Measurements from ENCODE around the gene MYCT1. TPM values are rescaled to one million over a fixed set of nuclear protein-coding genes. Genes with fewer than 3 reads are reported as not detected.
"Not testable (repeated sequence)": the region's sequence is repeated elsewhere in the genome, so short reads cannot be mapped to it uniquely, and the experiment has no call there.

Gene MYCT1
- total RNA-seq, 8 experiments from 2014 or later, result 0.09 to 0.28 TPM; not detected in 6

DNA sequence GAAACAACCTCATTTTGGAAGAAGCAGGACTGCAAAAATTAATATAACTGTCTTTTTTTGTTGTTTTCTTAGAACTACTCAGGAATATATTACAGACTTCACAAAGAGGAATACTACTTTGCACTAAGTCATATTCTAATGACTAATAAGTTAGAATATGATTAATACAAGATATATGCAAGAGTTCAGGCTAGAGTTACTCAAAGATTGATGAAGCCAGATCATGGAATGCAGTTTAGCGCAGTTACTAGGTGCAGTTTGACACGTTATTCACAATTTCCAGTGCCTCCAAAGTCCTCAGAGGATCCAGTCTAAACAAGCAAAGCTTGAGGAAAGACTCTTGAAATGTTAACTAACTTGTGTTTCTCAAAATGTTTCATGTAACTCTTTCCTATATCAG lies 1.2 kb upstream of the MYCT1 start:
- H3K4me1 ChIP-seq (replicated peaks in 1 of 2), result peaks cover 0 to 6% of the 10 kb centered on the region in 2 donors
- 26 to 100% (median 89%) methylated on average over 1 to 2 of the region's 2 CpGs for WGBS, 10 experiments
- in situ Hi-C loops (cut with MboI; ENCODE audit: low pct_unique_long_range_greater_than_20kb in 2 of 9, low sequenced_read_pairs in 9 of 9, unreplicated experiment in 9 of 9), result no loop called here
- H3K4me3 ChIP-seq, result no peak overlapping the region
- H3K27ac ChIP-seq, result no peak overlapping the region
- ATAC-seq (replicated peaks in 6 of 8), result no peak

DNA sequence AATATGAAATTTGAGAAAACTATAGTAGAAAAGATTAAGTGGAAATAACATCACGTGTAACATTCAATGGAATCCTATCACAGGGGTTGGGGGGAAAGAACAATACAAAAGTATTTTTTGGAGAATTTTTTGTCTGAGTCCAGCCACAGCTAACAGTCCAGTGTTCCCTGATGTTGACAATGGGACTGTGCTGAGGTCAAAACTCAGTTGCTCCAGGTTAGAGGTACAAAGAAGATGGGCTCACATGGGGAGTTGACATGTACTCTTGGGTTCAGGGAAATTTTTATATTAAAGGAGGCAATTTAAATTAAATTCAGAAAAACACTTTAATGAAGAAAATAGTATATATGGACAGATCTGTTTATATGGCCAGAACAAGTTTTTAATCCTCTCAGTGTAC lies 995 bp downstream of the MYCT1 start:
- 33 to 100% (median 83%) methylated on average over 1 of the region's 1 CpG for WGBS, 10 experiments
- in situ Hi-C loops (cut with MboI; ENCODE audit: low pct_unique_long_range_greater_than_20kb in 2 of 9, low sequenced_read_pairs in 9 of 9, unreplicated experiment in 9 of 9), result no loop called here
- no peak overlapping the region for H3K4me3 ChIP-seq
- no peak overlapping the region for H3K27ac ChIP-seq
- no peak for ATAC-seq (replicated peaks in 6 of 8)
- peaks cover 0 to 7% of the 10 kb centered on the region in 2 donors for H3K4me1 ChIP-seq (replicated peaks in 1 of 2)

DNA sequence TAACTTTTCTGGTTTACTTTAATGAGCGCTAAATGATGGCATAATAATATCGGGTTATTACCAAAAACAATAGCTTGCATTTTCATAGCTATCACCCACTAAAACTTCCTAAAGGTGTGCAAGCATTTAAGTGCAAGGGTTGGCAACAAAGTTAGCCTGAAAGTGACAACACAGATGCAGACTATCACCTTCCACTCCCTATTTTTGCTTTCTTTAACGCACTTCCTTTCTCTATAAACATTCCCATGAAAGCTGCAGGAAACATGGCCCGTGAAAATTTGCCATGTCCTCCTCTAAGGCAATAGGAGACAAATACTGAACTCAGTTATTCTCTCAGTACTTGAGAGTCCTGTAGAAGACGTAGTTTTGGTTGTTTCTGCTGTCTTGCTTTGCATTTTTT lies 2.7 kb downstream of the MYCT1 start:
- peaks cover 0 to 7% of the 10 kb centered on the region in 2 donors for H3K4me1 ChIP-seq (replicated peaks in 1 of 2)
- no peak overlapping the region for H3K4me3 ChIP-seq
- 10 to 100% (median 86%) methylated on average over 2 to 5 of the region's 5 CpGs; no CpG with 5 or more reads in 1 of the 10 experiments for WGBS, 10 experiments
- in situ Hi-C loops (cut with MboI; ENCODE audit: low pct_unique_long_range_greater_than_20kb in 2 of 9, low sequenced_read_pairs in 9 of 9, unreplicated experiment in 9 of 9), result no loop called here
- H3K27ac ChIP-seq, result no peak overlapping the region
- no peak for ATAC-seq (replicated peaks in 6 of 8)

DNA sequence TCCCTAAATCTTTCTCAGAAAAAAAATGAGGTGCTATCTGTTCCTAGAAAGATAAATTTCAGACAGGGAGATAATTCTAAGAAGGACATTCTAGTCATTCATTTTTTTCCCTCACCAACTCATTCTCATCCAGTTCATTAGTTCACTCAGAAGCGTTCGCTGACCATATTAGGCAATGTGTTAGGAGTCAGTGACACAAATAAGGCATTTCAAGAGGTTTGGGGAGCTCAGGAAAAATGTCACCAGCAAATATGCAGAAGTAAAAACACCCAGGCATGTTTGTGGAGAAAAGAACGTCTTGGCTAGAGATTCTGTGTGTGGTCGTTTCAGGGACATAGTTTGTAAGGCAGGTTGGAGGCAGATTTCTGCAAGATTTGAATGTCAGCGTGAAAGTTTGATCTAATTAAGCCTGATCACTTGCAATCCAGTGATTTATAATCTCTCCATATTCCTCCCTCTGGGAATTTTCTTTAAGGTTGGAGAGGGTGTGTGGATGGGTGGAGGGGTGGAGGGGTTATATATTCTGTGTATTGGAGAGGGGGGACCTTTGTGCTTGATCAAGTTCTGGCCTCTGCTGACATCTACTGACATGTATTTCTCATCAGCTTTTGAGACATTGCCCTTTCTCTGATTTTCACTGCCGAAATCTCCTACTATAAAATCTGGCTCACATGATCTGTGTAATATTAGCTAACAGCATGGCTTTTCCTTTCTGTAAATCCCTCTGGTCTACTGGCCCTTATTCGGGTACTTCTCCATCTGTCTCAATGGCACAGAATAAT lies 3.6 kb downstream of the MYCT1 start:
- no peak overlapping the region for H3K27ac ChIP-seq
- peaks cover 0 to 7% of the 10 kb centered on the region in 2 donors for H3K4me1 ChIP-seq (replicated peaks in 1 of 2)
- ATAC-seq (replicated peaks in 6 of 8), result peak in 3 of 8 experiments; percentile 12 to 61 (median 56)
- in situ Hi-C loops (cut with MboI; ENCODE audit: low pct_unique_long_range_greater_than_20kb in 2 of 9, low sequenced_read_pairs in 9 of 9, unreplicated experiment in 9 of 9), result no loop called here
- WGBS, 10 experiments, result 20 to 100% (median 62%) methylated on average over 2 to 7 of the region's 7 CpGs; no CpG with 5 or more reads in 1 of the 10 experiments
- no peak overlapping the region for H3K4me3 ChIP-seq

DNA sequence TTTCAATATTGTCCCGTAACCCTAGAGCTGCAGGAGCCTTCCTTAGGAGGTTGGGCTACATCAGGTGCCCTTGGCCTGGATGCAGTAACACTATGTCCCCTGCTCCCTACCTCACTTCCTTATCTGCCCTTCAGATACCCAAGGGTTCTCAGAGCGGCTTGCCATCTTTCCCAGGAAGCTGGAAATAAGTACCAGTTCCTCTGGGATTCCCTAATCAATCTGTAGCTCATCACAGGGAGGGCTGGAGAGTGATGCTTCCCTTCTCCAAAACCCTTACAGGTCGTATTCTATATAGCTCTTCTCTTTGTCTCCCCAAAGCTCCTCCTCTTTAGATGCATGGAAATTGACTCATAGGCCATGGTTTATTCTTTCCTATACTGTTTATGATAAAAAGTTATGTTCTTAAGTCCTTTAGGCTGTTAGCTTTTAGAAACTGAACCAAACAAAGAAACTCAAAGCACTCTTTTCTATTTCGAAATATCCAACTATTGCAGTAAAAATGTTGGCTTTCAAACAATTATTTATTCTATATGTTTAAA lies 4.2 kb downstream of the MYCT1 start:
- Histone ChIP-seq H3K4me3 (no peak overlapping the region), H3K4me1 (replicated peaks in 1 of 2) (peaks cover 0 to 7% of the 10 kb centered on the region in 2 donors), H3K27ac (no peak overlapping the region)
- ATAC-seq (replicated peaks in 6 of 8), result no peak
- in situ Hi-C loops (cut with MboI; ENCODE audit: low pct_unique_long_range_greater_than_20kb in 2 of 9, low sequenced_read_pairs in 9 of 9, unreplicated experiment in 9 of 9), result no loop called here
- WGBS, 10 experiments, result 0 to 100% (median 68%) methylated on average over 1 to 3 of the region's 4 CpGs; no CpG with 5 or more reads in 2 of the 10 experiments

DNA sequence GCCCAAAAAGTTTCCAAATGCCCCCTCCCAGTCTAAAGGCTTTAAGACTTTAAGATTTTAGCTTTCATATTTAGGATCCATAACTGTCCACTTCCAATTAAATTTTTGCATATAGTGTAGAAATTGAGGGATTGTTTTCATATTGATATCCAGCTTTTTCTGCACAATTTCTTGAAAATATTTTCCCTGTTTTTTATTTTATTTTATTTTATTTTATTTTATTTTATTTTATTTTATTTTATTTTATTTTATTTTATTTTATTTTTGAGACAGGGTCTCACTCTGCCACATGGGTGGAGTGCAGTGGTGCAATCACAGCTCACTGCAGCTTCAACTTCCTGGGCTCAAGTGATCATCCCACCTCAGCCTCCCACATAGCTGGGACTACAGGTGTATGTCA lies 6.1 kb downstream of the MYCT1 start:
- H3K4me3 ChIP-seq; ATAC-seq (replicated peaks in 6 of 8); H3K4me1 ChIP-seq (replicated peaks in 1 of 2); H3K27ac ChIP-seq; in situ Hi-C loops (cut with MboI; ENCODE audit: low pct_unique_long_range_greater_than_20kb in 2 of 9, low sequenced_read_pairs in 9 of 9, unreplicated experiment in 9 of 9): not testable (repeated sequence)

DNA sequence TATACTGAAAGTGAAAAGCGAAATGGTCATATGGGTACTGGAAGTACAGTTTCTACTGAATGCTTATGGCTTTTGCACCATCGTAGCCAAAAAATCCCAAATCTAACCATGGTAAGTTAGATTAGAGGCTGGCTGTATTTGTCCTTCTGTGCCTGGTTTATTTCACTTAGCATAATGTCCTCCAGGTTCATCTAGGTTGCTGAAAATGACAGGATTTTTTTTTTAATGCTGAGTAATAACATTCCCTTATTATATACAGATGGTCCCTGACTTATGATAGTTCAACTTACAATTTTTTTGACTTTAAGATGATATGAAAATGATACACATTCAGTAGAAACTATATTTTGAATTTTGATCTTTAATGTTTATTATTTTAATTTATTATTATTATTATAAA lies 7.6 kb downstream of the MYCT1 start:
- Histone ChIP-seq H3K27ac (no peak overlapping the region), H3K4me1 (replicated peaks in 1 of 2) (peaks cover 0 to 7% of the 10 kb centered on the region in 2 donors), H3K4me3 (no peak overlapping the region)
- ATAC-seq (replicated peaks in 6 of 8), result no peak
- in situ Hi-C loops (cut with MboI; ENCODE audit: low pct_unique_long_range_greater_than_20kb in 2 of 9, low sequenced_read_pairs in 9 of 9, unreplicated experiment in 9 of 9), result no loop called here
- 0 to 100% (median 90%) methylated on average over 1 to 2 of the region's 2 CpGs; no CpG with 5 or more reads in 1 of the 10 experiments for whole genome bisulfite sequencing, 10 experiments

DNA sequence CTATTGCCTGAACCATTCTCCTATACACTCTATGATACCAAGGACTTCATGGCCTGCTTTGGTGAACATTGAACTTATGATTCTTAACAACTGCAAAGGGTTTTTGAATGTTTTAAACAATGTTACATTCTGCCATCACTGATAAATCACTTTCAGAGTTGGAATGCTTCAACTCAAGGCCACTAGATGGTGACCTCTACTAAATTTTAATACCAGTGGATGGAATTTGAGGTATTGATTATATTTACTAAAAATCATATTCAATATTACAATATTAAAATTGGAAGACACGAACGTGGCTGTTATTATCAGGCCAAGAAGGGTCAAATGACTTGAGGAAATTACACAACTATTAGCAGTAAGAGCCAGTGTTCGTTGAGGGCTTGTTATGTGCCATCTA lies 18.6 kb downstream of the MYCT1 start:
- 7 to 80% (median 63%) methylated on average over 1 to 3 of the region's 3 CpGs; no CpG with 5 or more reads in 2 of the 10 experiments for WGBS, 10 experiments
- Histone ChIP-seq H3K4me1 (replicated peaks in 1 of 2) (no peaks in the 10 kb centered on the region), H3K4me3 (no peak overlapping the region), H3K27ac (no peak overlapping the region)
- ATAC-seq (replicated peaks in 6 of 8), result no peak
- in situ Hi-C loops (cut with MboI; ENCODE audit: low pct_unique_long_range_greater_than_20kb in 2 of 9, low sequenced_read_pairs in 9 of 9, unreplicated experiment in 9 of 9), result no loop called here

DNA sequence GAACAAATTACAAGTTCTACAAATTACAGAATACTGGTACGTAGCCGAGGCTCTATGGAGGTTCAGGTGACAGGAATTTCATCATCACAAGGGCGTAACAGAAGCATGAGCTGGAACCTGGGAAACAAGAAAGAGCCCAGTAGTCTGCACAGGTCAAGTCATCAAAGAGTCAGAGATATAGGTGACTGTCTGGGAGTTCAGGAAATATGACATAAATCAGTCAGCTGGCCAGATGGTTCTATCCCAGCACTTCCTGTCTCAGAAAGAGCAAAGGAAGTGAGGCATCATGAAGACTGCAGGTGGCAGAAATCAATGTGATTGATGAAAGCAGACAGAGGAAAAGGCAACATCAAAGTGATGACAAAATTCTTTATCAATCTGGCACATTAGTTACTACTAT lies 23.3 kb downstream of the MYCT1 start:
- 0 to 65% (median 9%) methylated on average over 1 to 3 of the region's 3 CpGs; no CpG with 5 or more reads in 4 of the 10 experiments for WGBS, 10 experiments
- peak in 4 of 8 experiments; percentile 16 to 55 (median 37) for ATAC-seq (replicated peaks in 6 of 8)
- Histone ChIP-seq H3K4me3 (no peak overlapping the region), H3K27ac (no peak overlapping the region), H3K4me1 (replicated peaks in 1 of 2) (no peaks in the 10 kb centered on the region)
- in situ Hi-C loops (cut with MboI; ENCODE audit: low pct_unique_long_range_greater_than_20kb in 2 of 9, low sequenced_read_pairs in 9 of 9, unreplicated experiment in 9 of 9), result no loop called here

DNA sequence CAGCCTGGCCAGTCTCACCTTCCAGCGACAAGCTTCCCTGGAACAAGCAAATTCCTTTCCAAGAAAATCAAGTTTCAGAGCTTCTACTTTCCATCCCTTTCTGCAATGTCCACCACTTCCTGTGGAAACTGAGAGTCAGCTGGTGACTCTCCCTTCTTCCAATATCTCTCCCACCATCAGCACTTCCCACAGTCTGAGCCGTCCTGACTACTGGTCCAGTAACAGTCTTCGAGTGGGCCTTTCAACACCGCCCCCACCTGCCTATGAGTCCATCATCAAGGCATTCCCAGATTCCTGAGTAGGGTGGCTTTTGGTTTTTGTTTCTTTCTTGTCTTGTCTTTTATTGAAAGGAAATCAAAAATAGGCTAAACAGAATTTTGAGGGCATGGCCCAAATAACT lies 24.3 kb downstream of the MYCT1 start:
- Histone ChIP-seq H3K4me3 (no peak overlapping the region), H3K27ac (no peak overlapping the region), H3K4me1 (replicated peaks in 1 of 2) (no peaks in the 10 kb centered on the region)
- ATAC-seq (replicated peaks in 6 of 8), result no peak
- 20 to 100% (median 96%) methylated on average over 1 to 4 of the region's 4 CpGs for WGBS, 10 experiments
- in situ Hi-C loops (cut with MboI; ENCODE audit: low pct_unique_long_range_greater_than_20kb in 2 of 9, low sequenced_read_pairs in 9 of 9, unreplicated experiment in 9 of 9), result no loop called here

DNA sequence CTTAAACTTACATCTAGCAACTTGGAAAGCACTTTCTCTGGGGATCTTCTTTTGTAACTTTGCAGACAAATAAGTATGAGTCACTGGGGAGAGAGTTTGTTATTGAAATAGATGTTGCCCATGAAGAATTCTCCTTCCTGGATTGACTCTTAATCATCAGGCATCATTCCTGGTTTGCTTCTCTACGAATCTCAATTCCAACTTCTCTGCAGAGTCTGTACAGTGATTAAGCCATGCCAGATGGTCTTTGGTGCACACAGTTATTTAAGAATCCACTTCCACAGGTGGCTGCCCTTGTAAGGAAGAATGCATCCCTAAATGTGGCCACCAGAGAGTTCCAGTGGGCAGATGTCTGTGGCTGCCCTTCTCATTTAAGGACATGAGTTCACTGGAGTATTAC lies 25.7 kb downstream of the MYCT1 start:
- Histone ChIP-seq H3K4me3 (no peak overlapping the region), H3K4me1 (replicated peaks in 1 of 2) (no peaks in the 10 kb centered on the region), H3K27ac (no peak overlapping the region)
- in situ Hi-C loops (cut with MboI; ENCODE audit: low pct_unique_long_range_greater_than_20kb in 2 of 9, low sequenced_read_pairs in 9 of 9, unreplicated experiment in 9 of 9), result no loop called here
- ATAC-seq (replicated peaks in 6 of 8), result no peak
- 0 to 83% (median 40%) methylated on average over 1 of the region's 1 CpG; no CpG with 5 or more reads in 4 of the 10 experiments for WGBS, 10 experiments

DNA sequence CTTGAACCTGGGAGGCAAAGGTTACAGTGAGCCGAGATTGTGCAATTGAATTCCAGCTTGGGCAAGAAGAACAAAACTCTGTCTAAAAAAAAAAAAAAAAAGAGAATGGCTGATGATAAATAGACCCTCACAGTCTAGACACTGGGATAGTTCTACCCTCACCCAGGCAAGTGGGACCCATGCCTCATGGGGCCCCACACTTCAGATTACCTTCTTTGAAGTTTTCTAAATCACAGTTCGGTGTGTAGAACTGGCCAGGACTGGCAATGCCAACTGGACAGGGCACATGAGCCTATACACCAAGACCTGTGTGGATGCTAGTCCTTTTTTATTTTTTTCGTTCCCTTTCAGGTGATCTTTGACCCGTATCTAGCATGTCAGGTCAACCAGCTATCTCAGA lies 28.6 kb downstream of the MYCT1 start:
- no peak for ATAC-seq (replicated peaks in 6 of 8)
- Histone ChIP-seq H3K4me1 (replicated peaks in 1 of 2) (no peaks in the 10 kb centered on the region), H3K27ac (no peak overlapping the region), H3K4me3 (no peak overlapping the region)
- in situ Hi-C loops (cut with MboI; ENCODE audit: low pct_unique_long_range_greater_than_20kb in 2 of 9, low sequenced_read_pairs in 9 of 9, unreplicated experiment in 9 of 9), result loop anchor here in 1 of 9 experiments (25.0 kb wide), 1 partner anchor 211 kb away; no protein-coding TSS in a partner anchor
- WGBS, 10 experiments, result 32 to 93% (median 71%) methylated on average over 2 to 4 of the region's 4 CpGs

DNA sequence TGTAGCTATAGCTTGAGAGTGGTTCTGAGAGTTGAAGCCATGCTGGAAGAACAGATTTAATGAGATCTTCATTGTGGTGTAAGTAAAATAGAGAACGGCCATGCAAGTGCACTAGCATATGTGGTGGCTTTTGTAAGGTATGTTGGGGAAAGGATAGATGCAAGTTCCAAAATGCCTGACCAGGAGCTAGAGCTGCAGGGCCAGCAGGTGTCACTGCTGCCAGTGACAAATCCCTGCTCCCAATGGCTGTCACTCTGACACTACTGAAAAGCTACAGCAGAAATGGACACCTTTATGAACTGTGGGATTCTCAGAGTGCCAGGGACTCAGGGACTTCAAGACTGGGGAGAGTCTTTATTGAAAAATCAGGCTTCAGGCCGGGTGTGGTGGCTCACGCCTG lies 29.8 kb downstream of the MYCT1 start:
- in situ Hi-C loops (cut with MboI; ENCODE audit: low pct_unique_long_range_greater_than_20kb in 2 of 9, low sequenced_read_pairs in 9 of 9, unreplicated experiment in 9 of 9), result loop anchor here in 1 of 9 experiments (25.0 kb wide), 1 partner anchor 210 kb away; no protein-coding TSS in a partner anchor
- Histone ChIP-seq H3K4me1 (replicated peaks in 1 of 2) (no peaks in the 10 kb centered on the region), H3K27ac (no peak overlapping the region), H3K4me3 (no peak overlapping the region)
- WGBS, 10 experiments, result 0 to 100% (median 59%) methylated on average over 1 to 3 of the region's 3 CpGs
- ATAC-seq (replicated peaks in 6 of 8), result no peak
